Spleen (tissue), 7 donors: Measurements from ENCODE around the gene COL19A1.

Experiments
- CTCF ChIP-seq, 11 experiments: fragments of 200-600 bp in 7 of 11; fragments of 450-650 bp in 4 of 11; sonication (generic) in 4 of 11; IDR thresholded peaks in 8 of 11; conservative IDR thresholded peaks in 3 of 11; 1 replicate in 7 of 11; 2 replicates in 4 of 11; pipeline versions ENCODE4 v1.4.0 to v1.8.0; 2016 to 2021; ENCODE audit warnings: antibody characterized with exemption in 11 of 11, inconsistent platforms in 4 of 11, mild to moderate bottlenecking in 1 of 11
- POLR2A ChIP-seq, 3 donors: fragments of 450-650 bp; IDR thresholded peaks; one replicate each; pipeline ENCODE4 v1.5.1; 2017; ENCODE audit warnings: antibody characterized with exemption in 3 of 3, mild to moderate bottlenecking in 1 of 3
- POLR2AphosphoS5 ChIP-seq, 3 donors: sonication (generic); formaldehyde crosslinking; IDR thresholded peaks; one replicate each; pipeline ENCODE4 v1.5.1; 2017; ENCODE audit warnings: antibody characterized with exemption in 3 of 3
- donor health status: DM: no; HTN: no; CAD: no; lungs with moderate emphysema.
- donor health status: DM: no; HTN: no; CAD: no.
- donor health status: DM: no; HTN: no; CAD: no.

- no peak for TF ChIP-seq CTCF (IDR thresholded peaks at IDR 0.05 in 8 of 11, conservative IDR thresholded peaks at IDR 0.05 in 3 of 11)
- no peak for TF ChIP-seq POLR2AphosphoS5 (IDR thresholded peaks at IDR 0.05)
- TF ChIP-seq POLR2A (IDR thresholded peaks at IDR 0.05): no peak
Observed at GRCh38 chr6:70188202-70188601, 321.8 kb downstream of the COL19A1 start.
